ENCODE data around the gene APPL2.

DNA sequence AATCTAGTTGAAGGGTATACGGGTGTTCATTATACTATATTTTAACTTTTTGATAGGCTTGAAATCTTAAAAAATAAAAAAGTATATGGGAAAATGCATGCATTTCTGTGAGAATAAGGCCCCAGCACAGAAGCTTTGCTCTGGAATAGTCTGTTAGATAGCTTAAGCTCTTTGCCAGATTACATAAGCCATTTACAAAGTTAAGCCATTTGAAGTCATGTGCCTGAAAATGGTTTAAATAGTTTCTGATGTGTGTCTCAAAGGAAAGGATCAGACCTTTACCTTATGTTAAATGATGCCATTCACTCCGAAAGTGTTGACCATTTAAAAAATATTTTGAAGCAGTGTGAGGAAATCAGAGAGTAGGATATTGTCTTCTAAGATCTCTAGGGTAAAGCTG, 77.1 kb downstream of the APPL2 start:
- TF ChIP-seq, protein P1, sequence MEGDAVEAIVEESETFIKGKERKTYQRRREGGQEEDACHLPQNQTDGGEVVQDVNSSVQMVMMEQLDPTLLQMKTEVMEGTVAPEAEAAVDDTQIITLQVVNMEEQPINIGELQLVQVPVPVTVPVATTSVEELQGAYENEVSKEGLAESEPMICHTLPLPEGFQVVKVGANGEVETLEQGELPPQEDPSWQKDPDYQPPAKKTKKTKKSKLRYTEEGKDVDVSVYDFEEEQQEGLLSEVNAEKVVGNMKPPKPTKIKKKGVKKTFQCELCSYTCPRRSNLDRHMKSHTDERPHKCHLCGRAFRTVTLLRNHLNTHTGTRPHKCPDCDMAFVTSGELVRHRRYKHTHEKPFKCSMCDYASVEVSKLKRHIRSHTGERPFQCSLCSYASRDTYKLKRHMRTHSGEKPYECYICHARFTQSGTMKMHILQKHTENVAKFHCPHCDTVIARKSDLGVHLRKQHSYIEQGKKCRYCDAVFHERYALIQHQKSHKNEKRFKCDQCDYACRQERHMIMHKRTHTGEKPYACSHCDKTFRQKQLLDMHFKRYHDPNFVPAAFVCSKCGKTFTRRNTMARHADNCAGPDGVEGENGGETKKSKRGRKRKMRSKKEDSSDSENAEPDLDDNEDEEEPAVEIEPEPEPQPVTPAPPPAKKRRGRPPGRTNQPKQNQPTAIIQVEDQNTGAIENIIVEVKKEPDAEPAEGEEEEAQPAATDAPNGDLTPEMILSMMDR (IDR thresholded peaks at IDR 0.05), result no peak
- no peak for TF ChIP-seq EZH2 (IDR thresholded peaks at IDR 0.05; ENCODE audit: borderline replicate concordance, insufficient read depth, low read depth, low read length, poor library complexity, severe bottlenecking)

Data from B cell (primary cell).